ENCODE measurements around the gene SLX9.
A peak's percentile ranks its signal among the peaks of the same experiment; 100 is the strongest.
"Not testable (repeated sequence)": the region's sequence is repeated elsewhere in the genome, so short reads cannot be mapped to it uniquely, and the experiment has no call there.

SLX9 gene

DNA sequence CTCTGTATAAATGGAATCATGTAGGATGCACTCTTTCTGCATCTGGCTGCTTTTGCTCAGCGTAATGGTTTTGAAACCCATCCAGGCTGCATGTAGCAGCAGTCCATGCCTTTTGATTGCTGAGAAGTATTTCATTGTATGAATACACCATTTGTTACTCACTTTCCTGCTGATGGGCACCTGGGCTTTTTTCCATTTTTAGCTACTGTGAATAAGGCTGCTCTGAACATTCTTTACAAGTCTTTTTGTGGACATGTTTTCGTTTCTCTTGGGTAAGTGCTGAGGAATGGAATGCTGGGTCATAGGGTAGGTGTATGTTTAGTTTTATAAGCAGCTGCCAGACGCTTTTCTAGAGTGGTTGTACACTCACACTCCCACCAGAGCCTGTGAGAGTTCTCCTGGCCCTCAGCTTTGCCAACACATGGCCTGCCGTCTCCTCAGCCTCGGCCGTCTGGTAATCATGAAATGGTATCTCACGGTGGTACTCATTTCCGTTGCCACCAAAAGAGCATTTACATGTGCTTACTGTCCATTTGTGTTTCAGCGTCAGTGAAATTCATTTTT is 22.7 kb downstream of the SLX9 start:
- no peak for DNase-seq

- DNase-seq: no peak
Measured at GRCh38 chr21:44964381-44964780, 24.6 kb downstream of the SLX9 start.

GRCh38 chr21:44965251-44966022 is 25.6 kb downstream of the SLX9 start:
- DNase-seq: no peak

- no peak for DNase-seq
Measured at GRCh38 chr21:44966135-44967081, 26.6 kb downstream of the SLX9 start.

GRCh38 chr21:44967082-44968047 is 27.5 kb downstream of the SLX9 start:
- DNase-seq: no peak

- DNase-seq: no peak
Measured at GRCh38 chr21:44969066-44969670, 29.3 kb downstream of the SLX9 start.

- peak; percentile 6 for DNase-seq
Measured at GRCh38 chr21:44969931-44970755, 30.3 kb downstream of the SLX9 start.

- no peak for DNase-seq
Measured at GRCh38 chr21:44970766-44971671, 31.2 kb downstream of the SLX9 start.

- DNase-seq: no peak
Measured at GRCh38 chr21:44971672-44971995, 31.8 kb downstream of the SLX9 start.

GRCh38 chr21:44972301-44972814 is 32.5 kb downstream of the SLX9 start:
- DNase-seq: no peak

DNA sequence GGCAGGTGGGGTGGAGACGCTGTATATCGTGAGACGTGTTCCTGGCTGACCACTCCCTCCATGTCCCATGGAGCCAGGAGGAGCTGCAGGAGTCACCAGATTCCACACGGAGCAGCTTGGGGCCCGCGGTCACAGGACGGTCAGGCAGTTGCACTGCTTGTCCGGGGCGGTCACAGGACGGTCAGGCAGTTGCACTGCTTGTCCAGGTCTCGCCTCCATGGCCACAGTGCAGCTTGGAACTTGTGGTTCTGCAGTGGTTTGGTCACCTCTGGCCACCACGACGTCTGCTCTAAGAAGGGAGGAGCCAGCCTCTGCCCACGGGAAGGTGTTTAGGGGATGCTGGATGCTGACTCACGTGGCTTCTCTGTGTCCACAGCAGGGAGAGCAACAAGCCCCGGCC is 33.0 kb downstream of the SLX9 start:
- no peak for DNase-seq

- DNase-seq: no peak
Measured at GRCh38 chr21:44973598-44973997, 33.8 kb downstream of the SLX9 start.

GRCh38 chr21:44974676-44975075 is 34.8 kb downstream of the SLX9 start:
- no peak for DNase-seq

GRCh38 chr21:44975720-44976555 is 36.1 kb downstream of the SLX9 start:
- DNase-seq: no peak

- not testable (repeated sequence) for DNase-seq
Measured at GRCh38 chr21:44976556-44977393, 36.9 kb downstream of the SLX9 start.

DNA sequence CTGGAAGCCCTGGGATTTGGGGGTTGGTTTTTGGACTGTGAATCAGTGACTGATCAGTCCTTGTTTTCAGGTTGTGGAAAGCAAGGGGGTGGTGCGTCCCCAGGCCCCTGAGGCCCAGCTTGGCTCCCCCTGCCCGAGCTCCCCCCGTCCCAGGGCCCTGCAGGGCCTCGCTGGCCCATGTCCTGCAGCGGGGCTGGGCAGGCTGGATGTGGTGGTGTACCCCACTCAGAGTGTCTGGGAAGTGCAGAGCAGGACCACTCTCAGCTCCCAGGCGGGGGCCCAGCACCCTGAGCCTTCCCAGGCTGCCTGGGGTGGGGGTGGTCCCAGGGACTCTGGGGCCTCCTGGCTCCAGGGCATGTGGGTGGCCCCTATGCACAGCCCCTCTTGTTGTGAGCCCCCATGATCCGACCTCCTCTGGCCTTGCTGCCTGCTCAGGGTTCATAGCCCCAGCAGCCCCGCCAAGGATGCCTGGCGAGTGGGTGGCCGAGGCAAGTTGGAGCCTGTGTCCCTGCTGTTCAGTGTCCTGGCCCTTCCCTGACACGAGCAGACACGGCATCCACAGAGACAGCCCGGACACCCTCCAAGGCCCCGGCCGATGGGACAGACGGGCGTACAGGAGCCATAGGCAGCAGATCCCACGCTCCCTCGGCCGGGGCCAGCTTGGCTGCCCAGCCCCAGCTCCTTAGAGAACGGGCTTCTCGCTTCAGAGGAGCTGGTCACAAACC is 37.9 kb downstream of the SLX9 start:
- no peak for DNase-seq

Data from GDM1 (cell line).